Choroid plexus epithelial cell (primary cell): ENCODE measurements around the gene JUP.
A peak's percentile ranks its signal among the peaks of the same experiment; 100 is the strongest.

Source experiments
- DNase-seq: peaks from one replicate; pipeline ENCODE4 v3.0.0-alpha.2; 2010; ENCODE audit warnings: low read depth
- H3K4me3 ChIP-seq: 2 replicates; pipeline ENCODE4 v1.5.1; 2011; ENCODE audit warnings: low read depth, mild to moderate bottlenecking, control low read depth, low read length, moderate library complexity
- TF ChIP-seq, protein P1 (sequence below): conservative IDR thresholded peaks from 2 replicates; pipeline ENCODE4 v1.5.1; 2011; ENCODE audit warnings: low read depth, mild to moderate bottlenecking, control low read depth, inconsistent platforms, low read length, moderate library complexity

Gene JUP

DNA sequence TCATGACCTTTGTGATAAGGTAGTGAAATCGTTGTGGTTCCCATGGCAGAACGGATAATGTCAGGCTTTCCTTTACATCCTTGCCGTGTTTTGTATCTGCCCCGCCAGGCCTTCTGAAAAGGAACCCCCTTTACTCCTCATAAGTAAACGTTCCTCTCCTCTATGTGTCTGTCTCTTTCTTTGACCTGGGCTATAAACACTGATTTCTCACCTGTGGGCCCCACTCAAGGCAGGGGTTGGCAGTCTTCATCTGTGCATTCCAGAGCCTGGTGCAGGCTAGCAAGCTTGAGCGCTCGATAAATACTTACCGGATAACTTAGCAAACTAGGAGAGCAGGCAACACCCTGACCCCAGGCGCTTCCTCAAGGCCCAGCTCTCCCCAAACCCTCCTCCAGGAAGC, 44.8 kb downstream of the JUP start:
- no peak overlapping the region for H3K4me3 ChIP-seq
- no peak for DNase-seq
- TF ChIP-seq, protein P1, sequence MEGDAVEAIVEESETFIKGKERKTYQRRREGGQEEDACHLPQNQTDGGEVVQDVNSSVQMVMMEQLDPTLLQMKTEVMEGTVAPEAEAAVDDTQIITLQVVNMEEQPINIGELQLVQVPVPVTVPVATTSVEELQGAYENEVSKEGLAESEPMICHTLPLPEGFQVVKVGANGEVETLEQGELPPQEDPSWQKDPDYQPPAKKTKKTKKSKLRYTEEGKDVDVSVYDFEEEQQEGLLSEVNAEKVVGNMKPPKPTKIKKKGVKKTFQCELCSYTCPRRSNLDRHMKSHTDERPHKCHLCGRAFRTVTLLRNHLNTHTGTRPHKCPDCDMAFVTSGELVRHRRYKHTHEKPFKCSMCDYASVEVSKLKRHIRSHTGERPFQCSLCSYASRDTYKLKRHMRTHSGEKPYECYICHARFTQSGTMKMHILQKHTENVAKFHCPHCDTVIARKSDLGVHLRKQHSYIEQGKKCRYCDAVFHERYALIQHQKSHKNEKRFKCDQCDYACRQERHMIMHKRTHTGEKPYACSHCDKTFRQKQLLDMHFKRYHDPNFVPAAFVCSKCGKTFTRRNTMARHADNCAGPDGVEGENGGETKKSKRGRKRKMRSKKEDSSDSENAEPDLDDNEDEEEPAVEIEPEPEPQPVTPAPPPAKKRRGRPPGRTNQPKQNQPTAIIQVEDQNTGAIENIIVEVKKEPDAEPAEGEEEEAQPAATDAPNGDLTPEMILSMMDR: no peak

DNA sequence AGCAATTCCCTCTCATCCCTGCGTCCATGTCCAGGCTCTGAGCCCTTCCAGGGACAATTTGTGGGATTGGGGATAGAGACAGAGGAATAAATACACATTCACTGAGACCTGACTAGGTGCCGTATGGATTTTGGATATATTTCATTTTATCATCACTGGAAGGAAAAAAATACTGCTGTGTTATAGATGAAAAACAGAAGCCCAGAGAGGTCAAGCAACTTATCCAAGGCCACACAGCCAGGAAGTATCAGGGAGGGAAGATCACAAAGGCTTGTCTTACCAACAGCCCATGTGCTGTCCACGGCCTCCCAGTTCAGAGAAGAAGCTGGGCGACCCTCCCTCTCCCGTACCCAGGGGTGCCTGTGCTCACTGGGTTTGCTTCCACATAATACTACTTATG, 46.0 kb downstream of the JUP start:
- DNase-seq: no peak
- TF ChIP-seq, protein P1: no peak
- H3K4me3 ChIP-seq: no peak overlapping the region

DNA sequence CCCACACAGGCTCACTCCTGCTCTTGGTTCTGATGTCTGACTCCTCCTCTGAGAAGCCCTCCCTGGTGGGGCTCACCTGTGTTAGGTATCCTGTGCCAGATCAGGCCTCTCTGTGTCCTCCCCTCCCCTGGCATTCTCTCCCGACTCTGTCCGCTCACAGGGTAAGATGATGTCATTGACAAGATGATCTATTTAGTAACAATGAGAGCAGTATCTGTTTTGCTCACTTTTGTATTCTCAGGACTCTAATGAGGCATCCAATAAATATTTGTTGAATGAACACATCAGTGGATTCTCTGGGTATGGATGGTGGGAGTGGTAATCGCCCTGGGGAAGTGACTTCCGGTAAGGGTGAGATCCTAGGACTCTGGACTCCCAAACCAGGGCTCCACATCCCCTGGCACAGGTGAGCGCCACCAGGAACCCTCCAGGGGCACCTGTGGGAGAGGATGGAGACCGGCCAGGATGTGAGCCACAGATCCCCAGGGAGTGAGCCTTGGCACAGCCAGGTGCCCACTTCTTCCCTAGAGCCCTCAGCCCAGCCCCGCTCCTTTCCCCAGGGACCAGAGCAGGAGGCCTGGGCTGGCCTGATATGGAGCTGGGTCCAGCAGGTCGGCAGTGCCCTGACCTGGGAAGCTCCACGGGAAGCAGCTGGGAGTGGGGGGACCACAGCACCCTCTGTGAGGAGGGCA, 46.7 kb downstream of the JUP start:
- no peak overlapping the region for H3K4me3 ChIP-seq
- TF ChIP-seq, protein P1: no peak
- DNase-seq: no peak

DNA sequence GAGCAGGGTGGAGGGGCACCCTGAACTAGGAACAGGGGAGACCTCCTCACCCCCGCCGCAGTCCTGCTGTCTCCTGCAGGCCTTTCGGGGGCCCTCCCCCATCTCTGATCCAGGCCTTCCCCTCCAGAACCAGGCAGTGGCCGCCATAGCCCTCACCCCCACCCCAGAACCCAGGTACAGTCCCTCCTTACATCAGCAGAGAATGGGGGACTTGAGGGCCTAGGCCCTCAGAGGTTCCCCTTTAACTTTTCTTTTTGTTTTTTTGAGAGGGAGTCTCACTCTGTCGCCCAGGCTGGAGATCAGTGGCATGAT, 47.8 kb downstream of the JUP start:
- DNase-seq: no peak
- TF ChIP-seq, protein P1: no peak
- H3K4me3 ChIP-seq: no peak overlapping the region

DNA sequence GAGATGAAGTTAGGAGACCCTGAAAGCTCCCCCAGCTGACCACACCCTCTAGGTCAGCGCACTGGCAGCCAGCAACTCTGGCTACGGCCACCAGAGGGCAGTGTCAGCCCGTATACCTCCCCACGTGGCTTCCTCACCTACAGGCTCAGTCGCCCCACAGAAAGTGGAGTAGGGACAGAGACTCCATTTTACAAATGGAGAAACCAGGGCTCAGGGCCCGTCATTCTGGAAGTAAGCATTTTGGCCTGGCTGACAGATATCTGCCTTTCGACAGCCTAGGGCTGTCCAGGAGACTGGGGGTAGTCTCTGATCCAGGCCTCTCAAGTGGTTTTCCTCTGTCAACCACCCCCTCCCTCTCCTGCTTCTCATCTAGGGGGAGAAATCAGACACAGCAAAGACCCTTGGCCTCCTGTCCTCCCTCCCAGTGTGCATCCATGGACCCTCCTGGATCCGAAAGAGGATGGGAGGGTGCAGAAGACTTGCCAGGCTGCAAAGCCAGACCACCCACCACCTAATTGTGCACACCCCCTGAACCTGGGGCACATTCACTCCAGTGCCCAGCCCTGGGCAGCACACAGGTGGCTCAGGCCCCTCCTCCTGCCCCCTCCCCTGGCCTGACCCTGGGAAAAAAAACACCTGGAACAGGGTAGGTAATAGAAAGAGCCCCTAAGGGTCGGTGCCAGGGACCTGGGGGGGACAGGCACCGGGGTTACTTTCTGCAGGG, 48.3 kb downstream of the JUP start:
- peak; percentile 79 for DNase-seq
- no peak overlapping the region for H3K4me3 ChIP-seq
- TF ChIP-seq, protein P1: peak; percentile 96

DNA sequence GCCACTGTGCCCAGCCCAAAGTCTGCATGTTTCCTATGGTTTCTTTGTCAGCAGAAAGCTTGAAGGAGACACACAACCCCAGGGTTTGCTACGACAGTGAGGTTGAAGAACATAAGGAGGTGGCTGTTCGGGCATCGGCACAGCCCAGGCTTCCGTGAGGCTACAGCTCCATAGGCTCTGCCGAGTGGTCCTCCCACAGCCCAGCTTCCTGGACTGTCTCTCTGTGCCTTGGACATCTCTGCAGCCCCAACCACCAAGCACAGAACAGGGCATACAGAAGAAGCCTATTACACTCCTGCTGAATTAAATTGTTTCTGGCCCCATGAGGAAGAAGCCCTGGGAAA, 48.9 kb downstream of the JUP start:
- DNase-seq: no peak
- TF ChIP-seq, protein P1: no peak
- no peak overlapping the region for H3K4me3 ChIP-seq
